Ovary (tissue), 3 donors: Measurements from ENCODE around the gene AP1G1.

Experiments
- CTCF ChIP-seq, 3 donors: fragments of 450-650 bp in 2 of 3; fragments of 200-600 bp in 1 of 3; IDR thresholded peaks; one replicate each; pipeline versions ENCODE4 v1.5.1 to v1.8.0; 2016 to 2022; ENCODE audit warnings: antibody characterized with exemption in 3 of 3, mild to moderate bottlenecking in 1 of 3
- POLR2A ChIP-seq: fragments of 450-650 bp; IDR thresholded peaks from one replicate; pipeline ENCODE4 v1.6.1; 2017; ENCODE audit warnings: antibody characterized with exemption, mild to moderate bottlenecking, moderate library complexity
- donor health status: DM: no; HTN: no; CAD: no.

GRCh38 chr16:71722801-71723536, 85.7 kb downstream of the AP1G1 start:
- no peak for TF ChIP-seq CTCF (IDR thresholded peaks at IDR 0.05)
- TF ChIP-seq POLR2A = no peak
